Measurements from ENCODE around the gene PHF5A. TPM values are rescaled to one million over a fixed set of nuclear protein-coding genes. Genes with fewer than 3 reads are reported as not detected.
"Not testable (repeated sequence)": the region's sequence is repeated elsewhere in the genome, so short reads cannot be mapped to it uniquely, and the experiment has no call there.

The PHF5A gene
- total RNA-seq, 1 donor from 2014 or later, result 114 TPM

GRCh38 chr22:41444360-41445128, 23.9 kb downstream of the PHF5A start:
- Histone ChIP-seq H3K36me3 (no peaks in the 10 kb centered on the region), H3K79me2 (ENCODE audit: low read depth) (peaks cover 91% of the 10 kb centered on the region), H2AFZ (replicated peaks) (no peak overlapping the region), H3K9me3 (ENCODE audit: low read depth) (no peaks in the 10 kb centered on the region), H3K27ac (peak overlapping the region; percentile 82), H3K4me2 (peak overlapping the region; percentile 94), H3K9ac (peak overlapping the region; percentile 91), H3K27me3 (no peaks in the 10 kb centered on the region), H3K4me3 (peak overlapping the region; percentile 96), H3F3A (ENCODE audit: low read depth) (peaks cover 50% of the 10 kb centered on the region), H4K20me1 (ENCODE audit: low read depth) (peaks cover 62% of the 10 kb centered on the region), H3K4me1 (peaks cover 3% of the 10 kb centered on the region)
- H3K9me3 Mint-ChIP-seq, result no peaks in the 10 kb centered on the region
- H3K4me1 Mint-ChIP-seq, result peaks cover 28% of the 10 kb centered on the region
- peaks cover 10% of the 10 kb centered on the region for H3K36me3 Mint-ChIP-seq
- peak; percentile 99 for DNase-seq (ENCODE audit: low spot score)
- H3K27ac Mint-ChIP-seq, result peak overlapping the region; percentile 97
- peak overlapping the region; percentile 100 for H3K4me3 Mint-ChIP-seq
- TF ChIP-seq EZH2 (IDR thresholded peaks at IDR 0.05) (no peak), CTCF (IDR thresholded peaks at IDR 0.05) (no peak), EZH2phosphoT487 (IDR thresholded peaks at IDR 0.05) (no peak)
- peaks cover 12% of the 10 kb centered on the region for H3K27me3 Mint-ChIP-seq (ENCODE audit: insufficient read depth, low read depth)

GRCh38 chr22:41442240-41442792, 26.2 kb downstream of the PHF5A start:
- Histone ChIP-seq H3K4me1 (peaks cover 3% of the 10 kb centered on the region), H4K20me1 (ENCODE audit: low read depth) (peaks cover 84% of the 10 kb centered on the region), H3K27me3 (no peaks in the 10 kb centered on the region), H3K27ac (no peak overlapping the region), H3K4me2 (no peak overlapping the region), H3F3A (ENCODE audit: low read depth) (peaks cover 48% of the 10 kb centered on the region), H3K9me3 (ENCODE audit: low read depth) (no peaks in the 10 kb centered on the region), H3K4me3 (no peak overlapping the region), H3K79me2 (ENCODE audit: low read depth) (peaks cover 96% of the 10 kb centered on the region), H3K36me3 (no peaks in the 10 kb centered on the region), H2AFZ (replicated peaks) (no peak overlapping the region), H3K9ac (no peak overlapping the region)
- Mint-ChIP-seq H3K9me3 (no peaks in the 10 kb centered on the region), H3K27me3 (ENCODE audit: insufficient read depth, low read depth) (peaks cover 10% of the 10 kb centered on the region), H3K36me3 (peaks cover 10% of the 10 kb centered on the region), H3K4me3 (peak overlapping the region; percentile 71), H3K4me1 (peaks cover 17% of the 10 kb centered on the region), H3K27ac (no peak overlapping the region)
- TF ChIP-seq EZH2phosphoT487 (IDR thresholded peaks at IDR 0.05), result no peak
- no peak for TF ChIP-seq CTCF (IDR thresholded peaks at IDR 0.05)
- no peak for TF ChIP-seq EZH2 (IDR thresholded peaks at IDR 0.05)
- no peak for DNase-seq (ENCODE audit: low spot score)

- H3K4me3 ChIP-seq; H3K27me3 ChIP-seq; H3K36me3 ChIP-seq; H3K27me3 Mint-ChIP-seq (ENCODE audit: insufficient read depth, low read depth); H2AFZ ChIP-seq (replicated peaks); H3K9me3 ChIP-seq (ENCODE audit: low read depth); H3K27ac Mint-ChIP-seq; H3K4me1 ChIP-seq; H3K4me2 ChIP-seq; H3K4me3 Mint-ChIP-seq; H3K9me3 Mint-ChIP-seq; H3K9ac ChIP-seq; H3K27ac ChIP-seq; DNase-seq (ENCODE audit: low spot score): not testable (repeated sequence)
- peaks cover 95% of the 10 kb centered on the region for H4K20me1 ChIP-seq (ENCODE audit: low read depth)
- peaks cover 99% of the 10 kb centered on the region for H3K79me2 ChIP-seq (ENCODE audit: low read depth)
- Mint-ChIP-seq H3K36me3 (peaks cover 25% of the 10 kb centered on the region), H3K4me1 (peaks cover 17% of the 10 kb centered on the region)
- H3F3A ChIP-seq (ENCODE audit: low read depth), result peaks cover 40% of the 10 kb centered on the region
Observed at GRCh38 chr22:41440511-41440910, 28.0 kb downstream of the PHF5A start.

GRCh38 chr22:41437198-41437597, 31.3 kb downstream of the PHF5A start:
- Mint-ChIP-seq H3K27ac (no peak overlapping the region), H3K36me3 (peaks cover 27% of the 10 kb centered on the region), H3K9me3 (no peaks in the 10 kb centered on the region), H3K4me3 (no peak overlapping the region), H3K27me3 (ENCODE audit: insufficient read depth, low read depth) (peaks cover 2% of the 10 kb centered on the region), H3K4me1 (no peaks in the 10 kb centered on the region)
- no peak for TF ChIP-seq CTCF (IDR thresholded peaks at IDR 0.05)
- TF ChIP-seq EZH2phosphoT487 (IDR thresholded peaks at IDR 0.05), result no peak
- no peak for TF ChIP-seq EZH2 (IDR thresholded peaks at IDR 0.05)
- H3K79me2 ChIP-seq (ENCODE audit: low read depth), result peaks cover 78% of the 10 kb centered on the region
- no peaks in the 10 kb centered on the region for H3K4me1 ChIP-seq
- no peak overlapping the region for H3K9ac ChIP-seq
- H3K4me2 ChIP-seq, result no peak overlapping the region
- DNase-seq (ENCODE audit: low spot score), result no peak
- H3K4me3 ChIP-seq, result no peak overlapping the region
- no peaks in the 10 kb centered on the region for H3K9me3 ChIP-seq (ENCODE audit: low read depth)
- no peak overlapping the region for H3K27ac ChIP-seq
- H3K27me3 ChIP-seq, result no peaks in the 10 kb centered on the region
- H3F3A ChIP-seq (ENCODE audit: low read depth), result peaks cover 25% of the 10 kb centered on the region
- H4K20me1 ChIP-seq (ENCODE audit: low read depth), result peaks cover 97% of the 10 kb centered on the region
- no peak overlapping the region for H2AFZ ChIP-seq (replicated peaks)
- H3K36me3 ChIP-seq, result no peaks in the 10 kb centered on the region

All from neural progenitor cell (in vitro differentiated cells).